ENCODE data around the gene APBA2.
A peak's percentile ranks its signal among the peaks of the same experiment; 100 is the strongest.

APBA2 gene

GRCh38 chr15:28992336-28992864 lies 106.6 kb downstream of the APBA2 start:
- in situ Hi-C loops (cut with MboI; ENCODE audit: low sequenced_read_pairs), result no loop called here
- H3K27me3 ChIP-seq (ENCODE audit: low read depth), result no peaks in the 10 kb centered on the region

GRCh38 chr15:28993051-28993719 lies 107.4 kb downstream of the APBA2 start:
- no peaks in the 10 kb centered on the region; the same call in 1 of the 2 replicates for H3K36me3 ChIP-seq (replicated peaks)
- H3K27me3 ChIP-seq (ENCODE audit: low read depth), result no peaks in the 10 kb centered on the region
- no peak overlapping the region for H3K4me3 ChIP-seq
- no peaks in the 10 kb centered on the region for H3K9me3 ChIP-seq
- peaks cover 25% of the 10 kb centered on the region for H3K4me1 ChIP-seq
- no peak for DNase-seq (ENCODE audit: low spot score in 2 of 2)
- in situ Hi-C loops (cut with MboI; ENCODE audit: low sequenced_read_pairs), result no loop called here

More at GRCh38 chr15:28992336-28992864, 106.6 kb downstream of the APBA2 start:
- DNase-seq (ENCODE audit: low spot score in 2 of 2), result no peak
- H3K4me3 ChIP-seq, result no peak overlapping the region
- H3K4me1 ChIP-seq, result peaks cover 20% of the 10 kb centered on the region
- no peaks in the 10 kb centered on the region for H3K9me3 ChIP-seq
- H3K36me3 ChIP-seq (replicated peaks), result no peaks in the 10 kb centered on the region; the same call in 1 of the 2 replicates

GRCh38 chr15:28993720-28994053 lies 107.9 kb downstream of the APBA2 start:
- H3K4me3 ChIP-seq, result no peak overlapping the region
- no peaks in the 10 kb centered on the region for H3K27me3 ChIP-seq (ENCODE audit: low read depth)
- in situ Hi-C loops (cut with MboI; ENCODE audit: low sequenced_read_pairs), result no loop called here
- no peaks in the 10 kb centered on the region; the same call in 1 of the 2 replicates for H3K36me3 ChIP-seq (replicated peaks)
- peaks cover 29% of the 10 kb centered on the region for H3K4me1 ChIP-seq
- no peaks in the 10 kb centered on the region for H3K9me3 ChIP-seq
- DNase-seq (ENCODE audit: low spot score in 2 of 2), result no peak

GRCh38 chr15:28994142-28994830 lies 108.5 kb downstream of the APBA2 start:
- Histone ChIP-seq H3K36me3 (replicated peaks) (no peaks in the 10 kb centered on the region; the same call in 1 of the 2 replicates), H3K4me3 (no peak overlapping the region), H3K27me3 (ENCODE audit: low read depth) (no peaks in the 10 kb centered on the region), H3K4me1 (peaks cover 29% of the 10 kb centered on the region), H3K9me3 (no peaks in the 10 kb centered on the region)
- no peak for DNase-seq (ENCODE audit: low spot score in 2 of 2)
- in situ Hi-C loops (cut with MboI; ENCODE audit: low sequenced_read_pairs), result no loop called here

GRCh38 chr15:28994831-28995596 lies 109.2 kb downstream of the APBA2 start:
- H3K36me3 ChIP-seq (replicated peaks), result no peaks in the 10 kb centered on the region; the same call in 1 of the 2 replicates
- H3K4me1 ChIP-seq, result peaks cover 29% of the 10 kb centered on the region
- H3K27me3 ChIP-seq (ENCODE audit: low read depth), result no peaks in the 10 kb centered on the region
- H3K9me3 ChIP-seq, result no peaks in the 10 kb centered on the region
- DNase-seq (ENCODE audit: low spot score in 2 of 2), result peak; percentile 61 to 64
- H3K4me3 ChIP-seq, result no peak overlapping the region
- in situ Hi-C loops (cut with MboI; ENCODE audit: low sequenced_read_pairs), result no loop called here

GRCh38 chr15:28995705-28996104 lies 109.9 kb downstream of the APBA2 start:
- H3K4me1 ChIP-seq, result peaks cover 29% of the 10 kb centered on the region
- in situ Hi-C loops (cut with MboI; ENCODE audit: low sequenced_read_pairs), result no loop called here
- DNase-seq (ENCODE audit: low spot score in 2 of 2), result no peak
- no peaks in the 10 kb centered on the region for H3K27me3 ChIP-seq (ENCODE audit: low read depth)
- H3K36me3 ChIP-seq (replicated peaks), result no peaks in the 10 kb centered on the region; the same call in 1 of the 2 replicates
- no peaks in the 10 kb centered on the region for H3K9me3 ChIP-seq
- H3K4me3 ChIP-seq, result no peak overlapping the region

GRCh38 chr15:28996289-28996688 lies 110.5 kb downstream of the APBA2 start:
- no peak for DNase-seq (ENCODE audit: low spot score in 2 of 2)
- Histone ChIP-seq H3K4me1 (peaks cover 29% of the 10 kb centered on the region), H3K36me3 (replicated peaks) (no peaks in the 10 kb centered on the region; the same call in 1 of the 2 replicates), H3K4me3 (no peak overlapping the region), H3K9me3 (no peaks in the 10 kb centered on the region), H3K27me3 (ENCODE audit: low read depth) (no peaks in the 10 kb centered on the region)
- in situ Hi-C loops (cut with MboI; ENCODE audit: low sequenced_read_pairs), result no loop called here

GRCh38 chr15:28996953-28997352 lies 111.2 kb downstream of the APBA2 start:
- DNase-seq (ENCODE audit: low spot score in 2 of 2), result no peak
- in situ Hi-C loops (cut with MboI; ENCODE audit: low sequenced_read_pairs), result no loop called here
- H3K4me1 ChIP-seq, result peaks cover 29% of the 10 kb centered on the region
- H3K4me3 ChIP-seq, result no peak overlapping the region
- H3K9me3 ChIP-seq, result no peaks in the 10 kb centered on the region
- H3K27me3 ChIP-seq (ENCODE audit: low read depth), result no peaks in the 10 kb centered on the region
- H3K36me3 ChIP-seq (replicated peaks), result no peaks in the 10 kb centered on the region; the same call in 1 of the 2 replicates

- in situ Hi-C loops (cut with MboI; ENCODE audit: low sequenced_read_pairs), result no loop called here
- peak in 1 of 2 experiments; percentile 73 for DNase-seq (ENCODE audit: low spot score in 2 of 2)
- Histone ChIP-seq H3K4me3 (no peak overlapping the region), H3K27me3 (ENCODE audit: low read depth) (no peaks in the 10 kb centered on the region), H3K36me3 (replicated peaks) (no peaks in the 10 kb centered on the region; the same call in 1 of the 2 replicates), H3K4me1 (peaks cover 29% of the 10 kb centered on the region), H3K9me3 (no peaks in the 10 kb centered on the region)
Observed at GRCh38 chr15:28997791-28998190, 112.0 kb downstream of the APBA2 start.

- Histone ChIP-seq H3K4me1 (peaks cover 29% of the 10 kb centered on the region), H3K27me3 (ENCODE audit: low read depth) (no peaks in the 10 kb centered on the region), H3K9me3 (no peaks in the 10 kb centered on the region), H3K36me3 (replicated peaks) (no peaks in the 10 kb centered on the region; the same call in 1 of the 2 replicates), H3K4me3 (no peak overlapping the region)
- in situ Hi-C loops (cut with MboI; ENCODE audit: low sequenced_read_pairs), result no loop called here
- no peak for DNase-seq (ENCODE audit: low spot score in 2 of 2)
Observed at GRCh38 chr15:28998511-28998910, 112.7 kb downstream of the APBA2 start.

GRCh38 chr15:29003191-29003839 lies 117.5 kb downstream of the APBA2 start:
- no peaks in the 10 kb centered on the region; the same call in 1 of the 2 replicates for H3K36me3 ChIP-seq (replicated peaks)
- no peaks in the 10 kb centered on the region for H3K9me3 ChIP-seq
- peaks cover 2% of the 10 kb centered on the region; the same call in 1 of the 2 replicates for H3K4me1 ChIP-seq
- no peaks in the 10 kb centered on the region for H3K27me3 ChIP-seq (ENCODE audit: low read depth)
- in situ Hi-C loops (cut with MboI; ENCODE audit: low sequenced_read_pairs), result no loop called here
- no peak for DNase-seq (ENCODE audit: low spot score in 2 of 2)
- H3K4me3 ChIP-seq, result no peak overlapping the region

- no peaks in the 10 kb centered on the region for H3K27me3 ChIP-seq (ENCODE audit: low read depth)
- H3K9me3 ChIP-seq, result no peaks in the 10 kb centered on the region
- no peaks in the 10 kb centered on the region; the same call in 1 of the 2 replicates for H3K36me3 ChIP-seq (replicated peaks)
- in situ Hi-C loops (cut with MboI; ENCODE audit: low sequenced_read_pairs), result no loop called here
- DNase-seq (ENCODE audit: low spot score in 2 of 2), result no peak
- no peaks in the 10 kb centered on the region for H3K4me1 ChIP-seq
- H3K4me3 ChIP-seq, result no peak overlapping the region
Observed at GRCh38 chr15:29003840-29004233, 118.1 kb downstream of the APBA2 start.

GRCh38 chr15:29005931-29006330 lies 120.2 kb downstream of the APBA2 start:
- H3K4me1 ChIP-seq, result no peaks in the 10 kb centered on the region
- no peak for DNase-seq (ENCODE audit: low spot score in 2 of 2)
- H3K9me3 ChIP-seq, result no peaks in the 10 kb centered on the region
- H3K4me3 ChIP-seq, result no peak overlapping the region
- no peaks in the 10 kb centered on the region for H3K27me3 ChIP-seq (ENCODE audit: low read depth)
- in situ Hi-C loops (cut with MboI; ENCODE audit: low sequenced_read_pairs), result no loop called here
- H3K36me3 ChIP-seq (replicated peaks), result no peaks in the 10 kb centered on the region; the same call in 1 of the 2 replicates
